NCI-H526 (cell line): ENCODE results near the gene TAC4.

ENCODE experiments used
- DNase-seq, 2 experiments: peaks; one replicate each; lab custom pipeline; 2025; lab: John Stamatoyannopoulos, UW

The TAC4 gene

GRCh38 chr17:49848019-49848473 lies at the start of gene TAC4:
TAC4 (minus strand) TSS chr17:49848069; CDS start chr17:49848017, 52 bp downstream.
- no peak for DNase-seq

- DNase-seq: no peak
Observed at GRCh38 chr17:49896860-49897259, 49.0 kb upstream of the TAC4 start.

- no peak for DNase-seq
Observed at GRCh38 chr17:49896222-49896621, 48.4 kb upstream of the TAC4 start.

GRCh38 chr17:49895812-49896211 lies 47.9 kb upstream of the TAC4 start:
- DNase-seq: no peak

GRCh38 chr17:49894761-49895160 lies 46.9 kb upstream of the TAC4 start:
- DNase-seq: no peak

GRCh38 chr17:49891694-49892389 lies 44.0 kb upstream of the TAC4 start:
- DNase-seq: no peak

GRCh38 chr17:49891271-49891670 lies 43.4 kb upstream of the TAC4 start:
- DNase-seq: no peak

- DNase-seq: no peak
Observed at GRCh38 chr17:49890852-49891251, 43.0 kb upstream of the TAC4 start.

GRCh38 chr17:49890077-49890821 lies 42.4 kb upstream of the TAC4 start:
- no peak for DNase-seq

GRCh38 chr17:49889500-49889899 lies 41.6 kb upstream of the TAC4 start:
- no peak for DNase-seq

- no peak for DNase-seq
Observed at GRCh38 chr17:49887744-49888360, 40.0 kb upstream of the TAC4 start.

GRCh38 chr17:49887086-49887743 lies 39.3 kb upstream of the TAC4 start:
- DNase-seq: no peak

- no peak for DNase-seq
Observed at GRCh38 chr17:49886036-49886435, 38.2 kb upstream of the TAC4 start.

- peak in 1 of 2 experiments; percentile 22 for DNase-seq
Observed at GRCh38 chr17:49882434-49882833, 34.6 kb upstream of the TAC4 start.

GRCh38 chr17:49881054-49881402 lies 33.2 kb upstream of the TAC4 start:
- no peak for DNase-seq

GRCh38 chr17:49880291-49881053 lies 32.6 kb upstream of the TAC4 start:
- peak; percentile 51 to 89 for DNase-seq

GRCh38 chr17:49878931-49879904 lies 31.3 kb upstream of the TAC4 start:
- DNase-seq: no peak

GRCh38 chr17:49875685-49876084 lies 27.8 kb upstream of the TAC4 start:
- DNase-seq: no peak

GRCh38 chr17:49874911-49875310 lies 27.0 kb upstream of the TAC4 start:
- no peak for DNase-seq

GRCh38 chr17:49873926-49874325 lies 26.1 kb upstream of the TAC4 start:
- no peak for DNase-seq

- no peak for DNase-seq
Observed at GRCh38 chr17:49873466-49873865, 25.6 kb upstream of the TAC4 start.
